ENCODE measurements around the gene EEF1E1.

Gene EEF1E1

DNA sequence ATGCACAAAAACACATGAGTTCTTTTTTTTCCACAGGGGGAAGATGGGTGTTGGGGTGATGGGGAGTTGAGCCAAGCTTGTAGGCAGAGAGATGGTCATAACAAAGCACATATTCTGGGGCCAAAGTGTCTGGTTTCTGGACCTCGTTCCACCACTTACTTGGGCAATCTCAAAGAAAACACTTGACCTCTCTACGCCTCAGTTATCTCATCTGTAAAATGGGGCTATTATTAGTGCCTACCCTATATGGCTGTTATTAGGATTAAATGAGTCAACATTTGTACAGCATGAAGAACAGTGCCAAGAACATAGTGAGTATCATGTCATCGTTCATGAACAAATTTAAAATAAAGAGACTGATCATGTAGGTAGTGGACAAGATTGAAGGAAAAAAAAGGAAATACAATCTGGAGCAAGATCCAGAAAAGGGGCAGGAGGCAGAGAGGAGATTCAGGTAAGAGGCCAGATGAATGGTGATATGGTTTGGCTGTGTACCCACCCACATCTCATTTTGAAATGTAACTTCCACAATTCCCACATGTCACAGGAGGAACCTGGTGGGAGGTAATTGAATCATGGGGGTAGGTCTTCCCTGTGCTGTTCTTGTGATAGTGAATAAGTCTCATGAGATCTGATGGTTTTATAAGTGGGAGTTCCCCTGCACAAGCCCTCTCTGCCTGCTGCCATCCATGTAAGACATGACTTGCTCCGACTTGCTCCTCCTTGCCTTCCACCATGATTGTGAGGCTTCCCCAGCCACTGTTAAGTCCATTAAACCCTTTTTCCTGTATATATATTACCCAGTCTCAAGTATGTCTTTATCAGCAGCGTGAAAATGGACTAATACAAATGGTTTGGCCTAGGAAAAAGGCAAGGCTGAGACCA, 14.2 kb downstream of the EEF1E1 start:
- DNase-seq (ENCODE audit: low read depth), result no peak

DNA sequence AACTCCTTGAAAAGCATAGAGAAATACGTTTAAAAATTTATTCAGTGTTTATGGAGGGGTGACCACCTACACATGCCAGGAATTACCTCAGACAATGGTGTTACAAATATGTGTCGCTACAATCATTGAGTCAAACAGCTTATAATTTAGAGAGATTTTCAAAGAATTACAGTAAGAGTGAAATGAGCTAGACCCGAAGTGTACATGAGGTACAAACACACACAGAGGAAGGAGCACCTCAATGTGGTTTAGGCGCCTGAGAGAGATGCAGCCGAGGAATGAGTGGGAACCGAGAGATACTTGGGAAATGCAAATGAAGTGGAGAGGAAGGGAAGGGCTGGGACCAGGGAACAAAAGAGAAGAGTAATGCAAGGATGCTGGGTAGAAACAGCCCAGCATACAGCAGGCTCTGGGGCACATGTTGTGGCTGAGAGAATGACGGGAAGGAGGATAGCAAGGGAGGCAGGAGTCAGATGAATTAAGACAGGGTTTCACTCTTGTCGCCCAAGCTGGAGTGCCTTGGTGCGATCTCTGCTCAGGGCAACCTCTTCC, 15.5 kb downstream of the EEF1E1 start:
- no peak for DNase-seq (ENCODE audit: low read depth)

DNA sequence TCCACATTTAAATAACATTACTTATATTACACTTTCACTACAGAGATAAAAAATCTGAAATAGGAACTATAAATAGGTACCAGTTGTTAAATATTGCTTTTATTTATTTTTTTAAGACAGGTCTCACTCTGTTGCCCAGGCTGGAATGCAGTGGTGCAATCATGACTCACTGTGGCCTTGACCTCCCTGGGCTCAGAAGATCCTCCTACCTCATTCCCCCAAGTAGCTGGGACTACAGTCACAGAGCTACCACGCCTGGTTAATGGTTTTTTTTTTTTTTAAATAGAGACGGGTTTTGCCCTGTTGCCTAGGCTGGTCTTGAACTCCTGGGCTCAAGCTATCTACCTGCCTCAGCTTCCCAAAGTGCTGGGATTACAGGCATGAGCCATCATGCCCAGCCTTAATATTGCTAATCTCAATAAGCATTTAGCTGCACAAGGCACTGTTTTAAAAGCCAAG, 17.3 kb downstream of the EEF1E1 start:
- DNase-seq (ENCODE audit: low read depth), result no peak

DNA sequence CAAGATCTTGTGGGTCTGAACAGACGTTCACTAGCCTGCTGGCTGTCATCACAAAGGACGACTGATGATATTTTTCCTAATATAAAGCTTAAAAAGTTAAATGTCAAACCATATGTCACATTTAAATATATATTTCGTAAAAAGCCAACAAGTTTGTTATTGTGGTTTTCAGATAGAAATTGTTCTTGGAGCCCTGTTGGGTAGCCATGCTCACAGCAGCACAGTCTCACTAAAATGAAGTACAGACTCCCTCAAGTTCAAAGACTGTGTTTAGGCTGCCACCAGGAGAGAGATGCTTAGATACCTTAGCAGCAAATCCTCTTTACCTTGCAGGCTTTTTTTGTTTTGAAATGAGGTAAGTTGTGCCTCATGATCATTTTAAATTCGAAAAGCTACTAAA, 17.8 kb downstream of the EEF1E1 start:
- DNase-seq (ENCODE audit: low read depth), result no peak

DNA sequence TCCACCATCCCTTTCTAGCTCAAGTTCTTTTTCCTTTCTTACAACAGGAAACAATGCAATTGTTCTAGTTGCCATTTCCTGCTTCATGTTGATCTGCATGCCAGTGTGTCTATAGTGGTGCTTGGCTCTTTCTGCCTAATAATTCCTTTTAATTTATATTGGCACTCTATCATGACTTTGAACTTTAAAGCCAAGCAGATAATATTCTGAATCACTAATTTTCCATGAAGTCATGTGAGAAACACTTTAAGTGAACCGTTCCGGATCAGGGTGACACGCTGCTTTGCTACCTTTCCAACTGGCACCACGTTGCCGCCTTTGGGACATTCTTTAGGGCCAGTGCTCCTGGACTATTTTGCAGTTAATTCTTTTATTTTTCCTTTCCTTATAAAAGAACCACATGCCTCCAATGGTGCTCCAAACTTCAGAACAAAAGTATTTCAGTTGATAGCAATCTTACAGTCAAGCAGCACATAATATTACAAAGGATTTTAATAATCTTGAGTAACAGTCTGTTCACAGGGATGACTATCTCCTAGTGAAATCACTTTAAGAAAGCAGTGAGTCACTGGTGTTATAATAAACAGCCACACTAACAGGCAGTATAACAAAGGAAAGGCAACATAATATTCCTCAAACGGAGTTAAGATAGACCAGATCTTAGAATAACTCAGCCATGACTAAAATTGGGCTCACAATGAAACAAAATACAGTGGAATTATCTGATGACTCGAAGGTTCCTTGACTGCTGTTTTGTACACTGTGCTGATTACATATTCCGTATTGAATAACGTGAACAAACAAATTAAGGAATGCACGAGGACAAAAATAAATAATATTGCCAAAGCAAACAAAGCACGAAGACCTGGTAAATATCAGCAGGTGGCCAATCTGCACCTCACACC, 19.1 kb downstream of the EEF1E1 start:
- no peak for DNase-seq (ENCODE audit: low read depth)

DNA sequence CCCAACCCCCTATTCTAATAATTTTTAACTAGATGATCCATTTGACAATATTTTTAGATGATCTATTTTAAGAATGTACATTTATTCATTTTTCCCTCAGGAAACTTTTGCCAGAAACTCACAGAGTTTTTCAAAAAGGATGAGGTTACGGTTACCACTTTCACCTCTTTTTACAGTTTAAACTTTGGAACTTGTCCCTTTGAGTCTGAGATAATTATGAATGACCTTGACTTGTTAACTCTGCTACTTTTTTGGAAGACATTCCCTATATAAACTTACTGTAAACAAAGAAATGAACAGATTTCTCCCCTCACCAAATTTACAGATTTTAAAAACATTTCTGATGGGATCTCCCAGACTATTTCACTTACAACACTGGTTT, 19.8 kb downstream of the EEF1E1 start:
- DNase-seq (ENCODE audit: low read depth), result no peak

DNA sequence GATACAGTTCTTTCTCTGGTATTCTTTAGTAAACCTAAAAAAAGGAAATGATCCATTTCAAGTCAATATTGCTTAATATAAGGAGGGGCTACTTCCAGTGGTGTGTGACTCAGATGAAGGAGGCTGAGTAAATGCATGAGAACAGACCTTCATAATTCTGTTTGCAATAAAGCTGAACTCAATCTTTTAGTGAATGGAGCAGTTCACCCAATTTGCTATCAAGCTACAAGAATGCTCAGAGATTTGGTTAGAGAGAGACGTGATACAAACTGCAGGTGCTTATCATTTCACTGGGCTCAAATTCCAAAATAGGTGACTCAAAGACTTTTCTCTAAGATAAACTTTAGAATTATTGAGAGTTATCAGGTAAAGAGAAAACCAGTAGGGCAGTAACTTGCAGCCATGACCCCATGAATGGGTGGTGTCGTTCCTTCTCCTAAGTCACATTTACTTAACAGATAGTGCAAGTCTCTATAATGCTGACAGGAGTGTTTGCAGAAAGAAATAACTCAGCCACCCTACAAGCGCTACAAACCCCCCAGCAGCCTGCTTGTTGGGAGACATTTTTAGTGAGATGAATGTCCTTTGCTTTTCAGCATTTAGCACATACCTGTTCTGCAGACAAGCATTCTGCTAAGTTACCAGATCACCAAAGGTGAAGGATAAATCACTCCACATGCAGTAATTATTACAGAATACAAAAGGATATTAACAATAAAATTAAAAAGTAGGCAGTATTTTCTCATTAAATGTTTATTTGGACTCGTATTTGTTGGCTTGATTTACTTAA, 21.8 kb downstream of the EEF1E1 start:
- no peak for DNase-seq (ENCODE audit: low read depth)

DNA sequence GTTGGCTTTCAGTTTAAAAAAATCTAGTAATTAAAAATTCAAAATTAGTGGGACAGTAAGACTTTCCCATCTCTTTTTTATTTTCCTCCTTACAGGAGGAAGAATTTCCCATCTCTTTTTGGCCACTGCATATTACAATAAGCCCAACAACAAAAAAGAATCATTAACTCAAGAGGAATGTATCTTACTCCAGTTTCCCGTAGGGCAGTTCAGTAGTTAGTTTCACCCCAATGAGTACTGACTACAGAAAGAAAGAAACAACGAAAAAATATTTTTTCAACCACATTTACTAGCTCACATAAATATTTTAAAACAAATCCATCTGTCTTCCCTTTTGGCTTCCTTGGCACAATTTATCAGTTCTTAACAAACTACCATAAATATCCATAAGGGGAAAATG, 23.2 kb downstream of the EEF1E1 start:
- DNase-seq (ENCODE audit: low read depth), result no peak

DNA sequence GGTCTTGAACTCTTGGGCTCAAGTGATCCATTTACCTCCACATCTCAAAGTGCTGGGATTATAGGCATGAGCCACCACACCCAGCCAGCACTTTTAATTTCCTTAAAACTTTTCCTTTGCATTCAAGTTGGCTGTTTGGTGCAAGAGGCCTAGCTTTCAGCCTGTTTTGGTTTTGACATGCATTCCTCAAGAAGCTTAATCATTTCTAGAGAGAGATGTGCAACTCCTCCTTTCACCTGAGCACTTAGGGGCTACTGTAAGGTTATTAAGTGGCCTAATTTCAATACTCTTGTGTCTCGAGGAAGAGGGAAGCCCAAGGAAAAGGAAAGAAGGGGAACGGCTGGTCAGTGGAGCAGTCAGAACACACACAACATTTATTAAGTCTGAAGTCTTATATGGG, 24.4 kb downstream of the EEF1E1 start:
- no peak for DNase-seq (ENCODE audit: low read depth)

DNA sequence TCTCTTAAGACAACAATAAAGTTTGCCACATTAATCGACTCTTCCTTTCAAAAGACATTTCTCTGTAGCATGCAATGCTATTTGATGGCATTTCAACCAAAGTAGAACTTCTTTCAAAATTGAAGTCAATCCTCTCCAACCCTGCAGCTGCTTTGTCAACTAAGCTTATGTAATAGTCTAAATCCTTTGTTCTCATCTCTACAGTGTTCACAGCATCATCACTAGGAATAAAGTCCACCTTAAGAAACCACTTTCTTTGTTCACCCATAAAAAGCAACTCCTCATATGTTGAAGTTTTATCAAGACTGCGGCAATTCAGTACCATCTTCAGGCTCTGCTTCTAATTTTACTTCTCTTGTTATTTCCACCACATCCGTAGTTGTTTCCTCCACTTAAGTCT, 26.6 kb downstream of the EEF1E1 start:
- no peak for DNase-seq (ENCODE audit: low read depth)

DNA sequence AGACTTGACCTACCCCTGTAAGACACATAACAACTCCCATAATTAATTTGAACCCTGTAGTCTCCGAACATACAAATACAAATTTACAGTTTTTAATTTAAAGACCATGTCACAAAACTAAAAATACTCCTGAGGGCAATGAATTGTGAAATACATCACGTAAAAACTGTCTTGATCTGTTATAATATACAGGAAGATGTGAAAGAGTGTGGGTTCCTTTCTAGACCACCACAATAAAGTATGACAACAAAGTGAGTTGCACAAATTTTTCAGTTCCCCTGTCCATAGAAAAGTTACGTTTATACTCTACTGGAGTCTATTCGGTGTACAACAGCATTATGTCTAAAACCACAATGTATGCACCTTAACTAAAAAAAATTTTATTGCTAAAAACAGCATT, 27.2 kb downstream of the EEF1E1 start:
- DNase-seq (ENCODE audit: low read depth), result no peak

DNA sequence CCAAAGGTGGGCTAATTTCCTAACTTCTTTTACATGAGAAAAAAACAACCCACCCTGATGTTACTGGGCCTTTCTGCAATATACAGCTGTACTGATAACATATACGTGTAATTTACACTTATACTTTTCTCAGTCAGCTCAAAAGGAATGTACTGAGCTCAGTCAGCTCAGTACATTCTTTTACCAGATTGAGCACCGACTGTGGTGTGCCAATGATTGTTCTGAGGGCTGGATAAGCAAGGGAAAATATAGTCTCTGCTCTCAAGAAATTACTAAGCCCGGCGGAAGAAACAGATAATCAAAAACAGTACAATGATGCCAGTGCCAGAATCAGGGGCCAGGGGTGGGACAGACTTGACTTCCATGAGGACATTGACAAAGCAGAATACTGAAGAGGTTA, 28.1 kb downstream of the EEF1E1 start:
- no peak for DNase-seq (ENCODE audit: low read depth)

DNA sequence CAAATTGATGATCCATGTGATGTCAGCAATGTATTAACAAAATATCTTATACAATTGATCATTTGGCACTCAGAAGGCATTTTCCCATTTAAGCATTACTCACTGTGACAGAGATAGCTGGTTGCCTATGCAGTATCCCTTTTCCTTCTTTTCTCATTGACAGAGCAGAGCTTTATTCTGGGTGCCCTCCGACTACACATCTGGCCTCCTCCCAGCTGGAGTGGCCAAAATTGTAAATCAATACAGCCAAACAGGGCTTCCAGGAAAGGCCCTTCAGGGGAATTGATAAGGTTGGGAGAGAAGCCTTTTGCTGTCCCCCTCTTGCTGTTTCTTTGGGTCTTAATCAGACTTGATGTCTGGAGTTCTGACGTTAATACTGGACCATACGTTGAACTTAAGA, 28.6 kb downstream of the EEF1E1 start:
- no peak for DNase-seq (ENCODE audit: low read depth)

DNA sequence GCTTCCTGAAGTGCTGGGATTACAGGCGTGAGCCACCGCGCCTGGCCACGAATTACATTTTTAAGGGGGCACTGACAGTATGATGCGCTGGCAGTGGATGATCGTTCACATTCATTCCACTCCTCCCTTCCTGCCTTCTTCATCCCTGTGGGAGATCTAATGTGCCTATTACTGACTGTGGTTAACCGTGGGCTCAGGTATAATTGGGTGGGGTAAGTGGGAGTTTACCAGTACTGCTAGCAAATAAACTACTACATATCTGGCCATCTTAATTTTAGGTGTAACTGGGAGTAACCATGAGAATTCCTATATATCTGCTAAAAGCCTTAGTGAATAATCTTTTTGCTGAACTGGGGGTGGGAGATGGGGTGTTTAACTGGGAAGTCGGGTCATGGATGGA, 31.6 kb downstream of the EEF1E1 start:
- no peak for DNase-seq (ENCODE audit: low read depth)

DNA sequence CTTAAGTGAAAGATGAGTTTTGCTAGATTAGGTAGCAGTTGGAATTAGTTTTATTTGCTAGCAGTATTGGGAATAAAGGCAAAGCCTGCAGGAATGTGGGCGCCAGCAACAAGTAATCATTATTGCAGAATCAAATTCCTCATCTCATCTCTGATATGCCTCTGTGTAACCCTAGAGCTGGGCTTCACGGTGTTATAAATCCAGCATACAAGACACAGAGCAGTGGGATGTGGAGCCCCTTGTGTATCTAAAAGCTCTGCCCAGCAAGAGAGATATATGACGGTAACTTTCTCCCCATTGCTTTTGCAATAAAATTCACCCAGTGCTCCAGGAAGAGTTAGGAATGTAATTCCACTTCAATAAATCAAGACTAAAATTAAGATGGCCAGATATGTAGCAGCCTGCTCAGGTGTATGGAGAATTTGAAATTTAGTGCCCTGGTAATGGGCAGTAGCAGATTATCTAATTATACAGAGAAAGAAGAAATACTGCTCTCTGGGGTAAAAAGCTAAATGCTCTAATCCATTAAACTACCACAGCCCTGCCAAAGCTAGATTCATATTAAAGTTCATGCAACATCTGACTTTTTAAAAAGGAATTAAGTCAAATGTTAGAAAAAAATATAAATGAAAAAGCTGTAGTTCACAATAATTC, 32.6 kb downstream of the EEF1E1 start:
- DNase-seq (ENCODE audit: low read depth), result no peak

DNA sequence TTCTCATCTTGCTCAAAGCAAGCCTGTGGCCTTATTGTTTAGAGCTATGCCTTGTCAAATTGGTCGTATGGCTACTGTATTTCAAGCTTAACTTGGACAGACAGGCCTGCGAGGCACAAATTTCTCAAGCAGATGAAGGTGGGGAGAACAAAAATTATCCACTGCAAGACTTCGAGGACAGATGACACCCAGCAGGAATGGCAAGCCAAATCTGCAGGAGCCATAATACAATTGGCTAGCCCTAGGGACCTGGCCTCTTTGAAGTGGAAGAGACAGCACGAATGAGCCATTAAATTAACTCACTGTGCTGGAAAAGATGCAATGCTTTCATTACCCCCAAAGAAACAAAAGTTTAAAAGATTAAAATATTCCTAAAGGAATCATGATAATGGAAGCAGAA, 33.2 kb downstream of the EEF1E1 start:
- DNase-seq (ENCODE audit: low read depth), result no peak

DNA sequence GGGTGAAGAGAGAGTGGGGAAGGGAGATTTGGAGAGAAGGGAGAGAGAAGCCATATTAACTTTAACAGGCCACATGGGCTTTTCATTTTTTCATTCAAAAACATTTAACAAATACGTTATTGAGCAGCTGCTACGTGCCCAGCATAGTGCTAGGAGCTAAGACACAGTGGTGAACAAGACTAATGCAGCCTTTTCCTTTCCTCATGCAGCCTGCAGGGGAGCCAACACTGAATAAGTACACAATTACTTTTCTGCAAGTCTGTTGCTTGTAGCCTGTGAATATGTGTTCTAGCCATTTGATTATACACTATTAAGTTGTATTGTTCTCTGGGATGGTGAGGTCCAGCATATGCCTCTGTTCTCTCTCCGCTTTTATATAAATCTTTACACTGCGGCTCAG, 36.2 kb downstream of the EEF1E1 start:
- DNase-seq (ENCODE audit: low read depth), result no peak

DNA sequence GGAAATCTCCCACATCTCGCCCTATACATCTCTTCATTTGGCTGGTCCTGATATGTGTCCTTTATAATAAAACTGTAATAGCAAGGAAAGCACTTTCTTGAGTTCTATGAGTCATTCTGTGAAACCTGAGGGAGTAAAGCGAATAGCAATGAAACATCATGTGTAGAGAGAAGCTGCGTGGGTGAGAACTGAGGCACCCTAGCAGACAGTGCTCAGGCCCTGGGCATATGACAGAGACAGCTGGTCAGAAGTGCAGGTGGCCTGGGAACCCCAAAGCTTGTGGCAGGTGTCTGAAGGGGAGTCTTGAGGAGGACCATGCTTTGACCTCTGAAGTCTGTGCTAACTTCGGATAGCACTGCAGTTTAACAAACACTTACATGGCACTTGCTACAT, 36.8 kb downstream of the EEF1E1 start:
- DNase-seq (ENCODE audit: low read depth), result no peak

DNA sequence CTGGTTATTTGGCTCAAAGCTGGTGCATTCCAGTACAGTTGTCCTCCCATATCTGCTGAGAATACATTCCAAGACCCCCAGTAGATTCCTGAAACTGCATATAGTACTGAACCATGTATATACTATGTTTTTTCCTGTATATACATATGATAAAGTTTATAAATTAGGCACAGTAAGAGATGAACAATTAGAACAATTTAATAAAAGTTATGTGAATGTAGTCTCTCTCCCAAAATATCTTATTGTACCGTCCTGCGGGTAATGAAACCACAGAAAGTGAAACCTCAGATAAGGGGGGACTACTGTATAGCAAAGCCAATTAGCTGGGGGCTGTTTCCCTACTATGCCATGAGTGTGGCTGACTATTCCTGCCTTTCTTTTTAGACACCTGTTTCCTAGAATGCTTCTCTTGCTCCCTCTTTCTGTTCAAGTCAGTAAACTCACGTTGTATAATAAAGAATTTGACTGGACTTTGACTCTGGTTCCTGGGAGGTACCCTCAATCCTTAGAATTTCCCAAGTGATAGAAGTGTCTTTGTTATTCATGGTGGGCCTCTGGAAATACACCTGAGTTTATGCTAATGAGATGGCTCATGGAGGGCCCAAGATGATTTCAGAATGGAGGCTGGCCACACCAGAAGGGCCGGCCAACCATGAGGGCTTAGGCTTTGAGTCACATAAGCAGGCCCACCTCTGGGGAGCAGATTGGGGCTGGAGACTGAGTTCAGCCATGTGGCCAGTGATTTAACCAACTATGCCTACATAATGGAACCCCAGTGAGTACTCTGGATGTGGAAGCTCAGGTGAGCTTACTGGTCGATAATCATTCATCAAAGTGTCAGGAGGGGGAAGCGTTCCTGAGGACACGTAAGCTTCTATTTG, 37.5 kb downstream of the EEF1E1 start:
- DNase-seq (ENCODE audit: low read depth), result no peak
